Measurements from ENCODE around the gene CCNK.

CCNK gene

GRCh38 chr14:99480917-99481744 lies at the start of gene CCNK:
TSS of gene CCNK (plus strand) at chr14:99481409. CDS start at chr14:99492678, 11,269 bp downstream.
- DNase-seq = peak; percentile 100

- no peak for DNase-seq
Measured at GRCh38 chr14:99431986-99432385, 49.2 kb upstream of the CCNK start.

- DNase-seq = no peak
Measured at GRCh38 chr14:99432485-99432884, 48.7 kb upstream of the CCNK start.

- no peak for DNase-seq
Measured at GRCh38 chr14:99435327-99435726, 45.9 kb upstream of the CCNK start.

- DNase-seq = no peak
Measured at GRCh38 chr14:99436247-99437180, 44.7 kb upstream of the CCNK start.

- no peak for DNase-seq
Measured at GRCh38 chr14:99437706-99438105, 43.5 kb upstream of the CCNK start.

- no peak for DNase-seq
Measured at GRCh38 chr14:99440278-99440677, 40.9 kb upstream of the CCNK start.

GRCh38 chr14:99441157-99441870 lies 39.9 kb upstream of the CCNK start:
- no peak for DNase-seq

GRCh38 chr14:99441918-99442317 lies 39.3 kb upstream of the CCNK start:
- no peak for DNase-seq

- DNase-seq = no peak
Measured at GRCh38 chr14:99445931-99446330, 35.3 kb upstream of the CCNK start.

- DNase-seq = no peak
Measured at GRCh38 chr14:99447739-99448138, 33.5 kb upstream of the CCNK start.

GRCh38 chr14:99450266-99450665 lies 30.9 kb upstream of the CCNK start:
- DNase-seq = no peak

- DNase-seq = no peak
Measured at GRCh38 chr14:99451234-99451633, 30.0 kb upstream of the CCNK start.

- DNase-seq = no peak
Measured at GRCh38 chr14:99452968-99453367, 28.2 kb upstream of the CCNK start.

- DNase-seq = no peak
Measured at GRCh38 chr14:99454246-99454645, 27.0 kb upstream of the CCNK start.

- DNase-seq = no peak
Measured at GRCh38 chr14:99459481-99460100, 21.6 kb upstream of the CCNK start.

GRCh38 chr14:99460793-99461192 lies 20.4 kb upstream of the CCNK start:
- DNase-seq = no peak

- DNase-seq = no peak
Measured at GRCh38 chr14:99461411-99462085, 19.7 kb upstream of the CCNK start.

GRCh38 chr14:99462210-99462609 lies 19.0 kb upstream of the CCNK start:
- no peak for DNase-seq

- DNase-seq = no peak
Measured at GRCh38 chr14:99463974-99464373, 17.2 kb upstream of the CCNK start.

- DNase-seq = no peak
Measured at GRCh38 chr14:99465288-99465687, 15.9 kb upstream of the CCNK start.

GRCh38 chr14:99466758-99467157 lies 14.5 kb upstream of the CCNK start:
- no peak for DNase-seq
